Neural progenitor cell (in vitro differentiated cells): ENCODE measurements around the gene STUB1.

Experiments used
- EZH2 ChIP-seq: fragments of 200-600 bp; sonication (generic); IDR thresholded peaks from 2 replicates; pipeline ENCODE4 v1.6.1; 2017; ENCODE audit warnings: antibody characterized with exemption, mild to moderate bottlenecking, moderate library complexity
- TF ChIP-seq, protein P1 (sequence below): fragments of 200-600 bp; sonication (generic); IDR thresholded peaks from 2 replicates; pipeline ENCODE4 v1.5.1; 2017; ENCODE audit warnings: antibody characterized with exemption, mild to moderate bottlenecking

GRCh38 chr16:652454-653305 is 27.5 kb upstream of the STUB1 start:
- TF ChIP-seq, protein P1, sequence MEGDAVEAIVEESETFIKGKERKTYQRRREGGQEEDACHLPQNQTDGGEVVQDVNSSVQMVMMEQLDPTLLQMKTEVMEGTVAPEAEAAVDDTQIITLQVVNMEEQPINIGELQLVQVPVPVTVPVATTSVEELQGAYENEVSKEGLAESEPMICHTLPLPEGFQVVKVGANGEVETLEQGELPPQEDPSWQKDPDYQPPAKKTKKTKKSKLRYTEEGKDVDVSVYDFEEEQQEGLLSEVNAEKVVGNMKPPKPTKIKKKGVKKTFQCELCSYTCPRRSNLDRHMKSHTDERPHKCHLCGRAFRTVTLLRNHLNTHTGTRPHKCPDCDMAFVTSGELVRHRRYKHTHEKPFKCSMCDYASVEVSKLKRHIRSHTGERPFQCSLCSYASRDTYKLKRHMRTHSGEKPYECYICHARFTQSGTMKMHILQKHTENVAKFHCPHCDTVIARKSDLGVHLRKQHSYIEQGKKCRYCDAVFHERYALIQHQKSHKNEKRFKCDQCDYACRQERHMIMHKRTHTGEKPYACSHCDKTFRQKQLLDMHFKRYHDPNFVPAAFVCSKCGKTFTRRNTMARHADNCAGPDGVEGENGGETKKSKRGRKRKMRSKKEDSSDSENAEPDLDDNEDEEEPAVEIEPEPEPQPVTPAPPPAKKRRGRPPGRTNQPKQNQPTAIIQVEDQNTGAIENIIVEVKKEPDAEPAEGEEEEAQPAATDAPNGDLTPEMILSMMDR: no peak
- TF ChIP-seq EZH2: no peak
